ENCODE results near the gene EXOG.
"Not testable (repeated sequence)": the region's sequence is repeated elsewhere in the genome, so short reads cannot be mapped to it uniquely, and the experiment has no call there.

EXOG gene

GRCh38 chr3:38565339-38566214 lies 69.4 kb downstream of the EXOG start:
- no peak for DNase-seq

- no peak for DNase-seq
Measured at GRCh38 chr3:38566215-38566528, 70.0 kb downstream of the EXOG start.

GRCh38 chr3:38566794-38567193 lies 70.7 kb downstream of the EXOG start:
- not testable (repeated sequence) for DNase-seq

- DNase-seq = no peak
Measured at GRCh38 chr3:38567498-38567897, 71.4 kb downstream of the EXOG start.

- DNase-seq = no peak
Measured at GRCh38 chr3:38573111-38573510, 77.0 kb downstream of the EXOG start.

- DNase-seq = no peak
Measured at GRCh38 chr3:38573556-38573955, 77.4 kb downstream of the EXOG start.

- DNase-seq = peak; percentile 21
Measured at GRCh38 chr3:38574411-38575278, 78.5 kb downstream of the EXOG start.

- no peak for DNase-seq
Measured at GRCh38 chr3:38575279-38575843, 79.2 kb downstream of the EXOG start.

All from eye (tissue), 1 donor.